ENCODE data around the gene PTTG2. TPM values are rescaled to one million over a fixed set of nuclear protein-coding genes. Genes with fewer than 3 reads are reported as not detected.

PTTG2 gene
- total and polyA plus RNA-seq, 2 of the 4 experiments (the other 2 are of a cell fraction) = not detected

GRCh38 chr4:37973441-37973840 is 13.2 kb downstream of the PTTG2 start:
- in situ Hi-C loops (cut with MboI; ENCODE audit: low sequenced_read_pairs) = no loop called here
- intact Hi-C loops (cut with micrococcal nuclease) = no loop called here
- 100% methylated on average over 1 of the region's 3 CpGs; no CpG with 5 or more reads in 1 of the 2 experiments for WGBS, 2 experiments (ENCODE audit: extremely low coverage in 2 of 2, insufficient read length in 1 of 2)

More at GRCh38 chr4:37973441-37973840, 13.2 kb downstream of the PTTG2 start:
- TF ChIP-seq RAD21 (IDR thresholded peaks at IDR 0.05; ENCODE audit: low read length) (no peak), MAZ (IDR thresholded peaks at IDR 0.05; ENCODE audit: borderline replicate concordance, low read depth, low read length) (no peak), MXI1 (IDR thresholded peaks at IDR 0.05; ENCODE audit: borderline replicate concordance, low read depth, low read length) (no peak), USF2 (IDR thresholded peaks at IDR 0.05; ENCODE audit: low read depth, low read length) (no peak), FOS (IDR thresholded peaks at IDR 0.05; ENCODE audit: low read depth, low read length) (no peak), ELK1 (IDR thresholded peaks at IDR 0.05; ENCODE audit: borderline replicate concordance, low read depth, low read length) (no peak), RCOR1 (IDR thresholded peaks at IDR 0.05; ENCODE audit: insufficient replicate concordance, low read length) (no peak), CEBPB (IDR thresholded peaks at IDR 0.05; ENCODE audit: low read depth, low read length) (no peak)
- no peaks in the 10 kb centered on the region for H3K9me3 ChIP-seq (ENCODE audit: control insufficient read depth, insufficient read depth, low read length)
- no peak overlapping the region for H3K14ac ChIP-seq (replicated peaks; ENCODE audit: low read depth, low read length)
- H2AK9ac ChIP-seq (replicated peaks; ENCODE audit: low read depth, low read length, poor library complexity) = no peak overlapping the region
- no peak overlapping the region for H2BK120ac ChIP-seq (ENCODE audit: low read depth, low read length)
- H4K8ac ChIP-seq (ENCODE audit: low read depth in 2 of 2, low read length in 2 of 2) = no peak overlapping the region
- no peak overlapping the region for H3K9ac ChIP-seq (ENCODE audit: low read depth, low read length)
- no peak overlapping the region for H2BK15ac ChIP-seq (ENCODE audit: low read depth, low read length)
- ChIA-PET CTCF (no interaction called here), POLR2A (ENCODE audit: unreplicated experiment) (no interaction called here)
- H3K27me3 ChIP-seq (ENCODE audit: control insufficient read depth, insufficient read depth, low read length) = no peaks in the 10 kb centered on the region
- H4K91ac ChIP-seq (ENCODE audit: insufficient read depth, low read depth, low read length) = no peak overlapping the region
- no peak overlapping the region for H3K4me3 ChIP-seq (ENCODE audit: insufficient read depth, low read depth, low read length)
- DNase-seq (no peak), ATAC-seq (ENCODE audit: low read depth) (no peak)
- no peak overlapping the region for H3K23ac ChIP-seq (ENCODE audit: low read depth, low read length)
- H2AK5ac ChIP-seq (ENCODE audit: low read depth, low read length) = no peak overlapping the region
- H2AFZ ChIP-seq (replicated peaks; ENCODE audit: low read length, poor library complexity) = no peak overlapping the region
- no peak overlapping the region for H3K56ac ChIP-seq (ENCODE audit: extremely low read depth, insufficient read depth, low read length)
- no peak overlapping the region for H3K27ac ChIP-seq (ENCODE audit: insufficient read depth, low read length)
- dilution Hi-C loops (cut with HindIII; ENCODE audit: low sequenced_read_pairs, unreplicated experiment) = no loop called here
- H3K4ac ChIP-seq (ENCODE audit: low read depth, low read length) = no peak overlapping the region
- H3K4me2 ChIP-seq (ENCODE audit: low read depth, low read length) = no peak overlapping the region
- no TSS peak for BruUV-seq (replicated peaks)
- H2BK5ac ChIP-seq (ENCODE audit: low read depth, low read length, poor library complexity, severe bottlenecking) = no peak overlapping the region
- H3K4me1 ChIP-seq (ENCODE audit: control insufficient read depth, insufficient read depth, low read length) = no peaks in the 10 kb centered on the region; the same call in 1 of the 2 replicates
- no peak overlapping the region for H2BK20ac ChIP-seq (ENCODE audit: low read depth, low read length)
- H4K5ac ChIP-seq (ENCODE audit: low read depth, low read length) = no peak overlapping the region
- H3K18ac ChIP-seq (ENCODE audit: low read depth, low read length) = no peak overlapping the region
- peaks cover 4 to 6% of the 10 kb centered on the region in 2 experiments; a peak in 2 of 4 replicates for H3K79me1 ChIP-seq (ENCODE audit: low read depth in 1 of 2, low read length in 2 of 2)
- no peaks in the 10 kb centered on the region for H3K9me1 ChIP-seq (ENCODE audit: insufficient read depth, low read length)
- no peaks in the 10 kb centered on the region for H4K20me1 ChIP-seq (ENCODE audit: insufficient read depth, low read length)
- no peaks in the 10 kb centered on the region for H3K36me3 ChIP-seq (ENCODE audit: control insufficient read depth, insufficient read depth, low read length)
